GM21723 (cell line): ENCODE results near the gene ATP6V0E1.

Experiments
- ATAC-seq: cut with Tn5 transposase; IDR thresholded peaks from one replicate; pipeline ENCODE4 v1.9.1; 2021; ENCODE audit warnings: mild to moderate bottlenecking, moderate library complexity; ENCODE audit not compliant: unreplicated experiment

The ATP6V0E1 gene

GRCh38 chr5:172956228-172956627 lies 27.3 kb upstream of the ATP6V0E1 start:
- no peak for ATAC-seq

GRCh38 chr5:172956936-172957335 lies 26.6 kb upstream of the ATP6V0E1 start:
- ATAC-seq, result no peak

GRCh38 chr5:172957458-172957857 lies 26.1 kb upstream of the ATP6V0E1 start:
- no peak for ATAC-seq

- peak; percentile 71 for ATAC-seq
Measured at GRCh38 chr5:172958331-172959046, 25.1 kb upstream of the ATP6V0E1 start.

GRCh38 chr5:172959824-172960799 lies 23.5 kb upstream of the ATP6V0E1 start:
- no peak for ATAC-seq

GRCh38 chr5:172969921-172970320 lies 13.7 kb upstream of the ATP6V0E1 start:
- ATAC-seq, result no peak

- ATAC-seq, result no peak
Measured at GRCh38 chr5:172971482-172971881, 12.1 kb upstream of the ATP6V0E1 start.

GRCh38 chr5:172972552-172972951 lies 11.0 kb upstream of the ATP6V0E1 start:
- no peak for ATAC-seq

- no peak for ATAC-seq
Measured at GRCh38 chr5:172973127-172973916, 10.2 kb upstream of the ATP6V0E1 start.

GRCh38 chr5:172973931-172974330 lies 9.6 kb upstream of the ATP6V0E1 start:
- no peak for ATAC-seq

- ATAC-seq, result no peak
Measured at GRCh38 chr5:172975289-172975688, 8.3 kb upstream of the ATP6V0E1 start.

- no peak for ATAC-seq
Measured at GRCh38 chr5:172979778-172980177, 3.8 kb upstream of the ATP6V0E1 start.

GRCh38 chr5:172981931-172982330 lies 1.6 kb upstream of the ATP6V0E1 start:
- ATAC-seq, result no peak

- peak; percentile 62 for ATAC-seq
Measured at GRCh38 chr5:172984244-172984953, 828 bp downstream of the ATP6V0E1 start.

GRCh38 chr5:172985596-172985995 lies 2.0 kb downstream of the ATP6V0E1 start:
- no peak for ATAC-seq

- ATAC-seq, result no peak
Measured at GRCh38 chr5:172988276-172988675, 4.7 kb downstream of the ATP6V0E1 start.

- no peak for ATAC-seq
Measured at GRCh38 chr5:172990776-172991175, 7.2 kb downstream of the ATP6V0E1 start.

GRCh38 chr5:172994405-172994804 lies 10.8 kb downstream of the ATP6V0E1 start:
- ATAC-seq, result no peak

- ATAC-seq, result no peak
Measured at GRCh38 chr5:172999372-172999973, 15.9 kb downstream of the ATP6V0E1 start.

GRCh38 chr5:172999974-173000373 lies 16.4 kb downstream of the ATP6V0E1 start:
- no peak for ATAC-seq
